Endothelial cell of umbilical vein (primary cell): ENCODE measurements around the gene RP9. TPM values are rescaled to one million over a fixed set of nuclear protein-coding genes. Genes with fewer than 3 reads are reported as not detected.

Experiments used
- BruUV-seq: library from RNA; stranded (reverse); fragments of 400-500 nt; replicated peaks from 2 replicates; lab custom pipeline; 2021; lab: Mats Ljungman, UMichigan
- CTCF ChIA-PET: fragments of 300-600, 350-600 bp; sonication (Branson Sonifier 250); formaldehyde crosslinking; loops from one replicate; lab custom pipeline; 2021; ENCODE audit warnings: antibody characterized with exemption, inconsistent platforms; lab: Charles Lee
- POLR2A ChIA-PET: fragments of 300-600, 350-600 bp; sonication (Branson Sonifier 250); formaldehyde crosslinking; loops from one replicate; lab custom pipeline; 2021; ENCODE audit warnings: antibody characterized with exemption, inconsistent platforms; lab: Charles Lee
- DNase-seq: peaks from one replicate; pipeline ENCODE4 v3.0.0-alpha.2; 2011; ENCODE audit warnings: low read depth, low spot score
- FAIRE-seq: peaks from 2 replicates; lab custom pipeline; 2011; peaks lifted over from hg19 to GRCh38; lab: Jason Lieb, UNC
- H2AFZ ChIP-seq: 2 replicates; pipeline ENCODE4 v1.6.0; 2012; ENCODE audit warnings: low read depth, low read length, control low read depth, inconsistent platforms
- H3K27ac ChIP-seq: 2 replicates; pipeline ENCODE4 v1.5.1; 2011; ENCODE audit warnings: low read depth, mild to moderate bottlenecking, control low read depth, low read length, moderate library complexity; ENCODE audit not compliant: insufficient read depth
- H3K27me3 ChIP-seq, 2 experiments: 2 replicates each; pipeline versions ENCODE4 v1.6.0 to v1.6.1; 2011; ENCODE audit warnings: low read length in 2 of 2, mixed read lengths in 1 of 2; ENCODE audit not compliant: control insufficient read depth in 2 of 2, insufficient read depth in 2 of 2
- H3K36me3 ChIP-seq, 2 experiments: 2 replicates in 1 of 2; 3 replicates in 1 of 2; pipeline ENCODE4 v1.5.1; 2011; ENCODE audit warnings: low read length in 2 of 2, mild to moderate bottlenecking in 1 of 2, moderate library complexity in 1 of 2; ENCODE audit not compliant: control insufficient read depth in 2 of 2, insufficient read depth in 2 of 2; ENCODE audit errors: extremely low read depth in 1 of 2
- H3K4me1 ChIP-seq: 3 replicates; pipeline ENCODE4 v1.5.1; 2011; ENCODE audit warnings: mild to moderate bottlenecking, low read length; ENCODE audit not compliant: control insufficient read depth, insufficient read depth; ENCODE audit errors: extremely low read depth
- H3K4me2 ChIP-seq: 2 replicates; pipeline ENCODE4 v1.6.1; 2011; ENCODE audit warnings: low read length, control low read depth, mixed read lengths; ENCODE audit not compliant: insufficient read depth
- H3K4me3 ChIP-seq, 3 experiments: fragments of 200-600 bp in 1 of 3; sonication (generic), shearing (Covaris generic) in 1 of 3; replicated peaks in 1 of 3; 2 replicates each; pipeline ENCODE4 v1.5.1; 2011 to 2016; ENCODE audit warnings: control low read depth in 3 of 3, low read length in 3 of 3, mild to moderate bottlenecking in 2 of 3, inconsistent platforms in 1 of 3, low read depth in 1 of 3, moderate library complexity in 1 of 3; ENCODE audit not compliant: insufficient read depth in 1 of 3
- H3K79me2 ChIP-seq: 2 replicates; pipeline ENCODE4 v1.6.0; 2012; ENCODE audit warnings: low read length, inconsistent platforms; ENCODE audit not compliant: control insufficient read depth, insufficient read depth
- H3K9ac ChIP-seq: replicated peaks from 2 replicates; pipeline ENCODE3; 2011; ENCODE audit warnings: low read length, control low read depth; ENCODE audit not compliant: insufficient read depth; ENCODE audit errors: extremely low read depth
- H3K9me1 ChIP-seq: replicated peaks from 3 replicates; pipeline ENCODE4 v1.6.0; 2011; ENCODE audit warnings: mild to moderate bottlenecking, low read length; ENCODE audit not compliant: control insufficient read depth, insufficient read depth; ENCODE audit errors: extremely low read depth
- H3K9me3 ChIP-seq: replicated peaks from 2 replicates; pipeline ENCODE4 v1.5.1; 2012; ENCODE audit warnings: low read length, inconsistent platforms; ENCODE audit not compliant: control insufficient read depth, insufficient read depth
- H4K20me1 ChIP-seq: replicated peaks from 2 replicates; pipeline ENCODE3; 2011; ENCODE audit warnings: mild to moderate bottlenecking, low read length; ENCODE audit not compliant: control insufficient read depth, insufficient read depth; ENCODE audit errors: extremely low read depth
- CTCF ChIP-seq, 2 donors: IDR thresholded peaks; 1 replicate in 1 of 2; 2 replicates in 1 of 2; pipeline ENCODE4 v1.5.1; 2011; ENCODE audit warnings: low read length in 2 of 2, mild to moderate bottlenecking in 2 of 2, moderate library complexity in 2 of 2, control low read depth in 1 of 2, inconsistent platforms in 1 of 2, low read depth in 1 of 2; ENCODE audit not compliant: insufficient read depth in 1 of 2; ENCODE audit errors: extremely low read depth in 1 of 2
- EZH2 ChIP-seq: IDR thresholded peaks from 2 replicates; pipeline ENCODE4 v1.6.1; 2012; ENCODE audit warnings: borderline replicate concordance, low read depth, mild to moderate bottlenecking, moderate library complexity, low read length, inconsistent platforms; ENCODE audit not compliant: severe bottlenecking
- FOS ChIP-seq: IDR thresholded peaks from 2 replicates; pipeline ENCODE4 v1.6.1; 2011; ENCODE audit warnings: mild to moderate bottlenecking, low read length, moderate library complexity, borderline replicate concordance; ENCODE audit not compliant: insufficient read depth
- GATA2 ChIP-seq: IDR thresholded peaks from 2 replicates; pipeline ENCODE4 v1.7.0; 2011; ENCODE audit warnings: low read depth, mild to moderate bottlenecking, moderate library complexity, mixed read lengths, low read length; ENCODE audit not compliant: insufficient read length, insufficient read depth
- JUN ChIP-seq: IDR thresholded peaks from 2 replicates; pipeline ENCODE4 v1.6.1; 2011; ENCODE audit warnings: borderline replicate concordance, low read depth; ENCODE audit not compliant: insufficient read length, insufficient read depth
- MAX ChIP-seq: IDR thresholded peaks from 2 replicates; pipeline ENCODE4 v1.6.1; 2011; ENCODE audit not compliant: insufficient read depth, insufficient read length
- MYC ChIP-seq: IDR thresholded peaks from one replicate; pipeline ENCODE4 v1.6.1; 2011; ENCODE audit warnings: mild to moderate bottlenecking, low read depth, low read length
- POLR2A ChIP-seq: IDR thresholded peaks from 2 replicates; pipeline ENCODE4 v1.6.1; 2012; ENCODE audit warnings: low read depth, mild to moderate bottlenecking, control low read depth, low read length
- POLR2AphosphoS5 ChIP-seq: IDR thresholded peaks from 2 replicates; pipeline ENCODE4 v1.6.1; 2012; ENCODE audit warnings: low read depth, mild to moderate bottlenecking, control low read depth, low read length, moderate library complexity; ENCODE audit not compliant: insufficient read depth
- dilution Hi-C: fragments of 300-500 bp; cut with MboI; formaldehyde crosslinking; loops from one replicate; pipeline ENCODE4 v1.15.0; 2019; ENCODE audit warnings: low sequenced_read_pairs; ENCODE audit not compliant: extremely low pct_ligation_motif_present
- intact Hi-C: fragments of 100-400 bp; cut with micrococcal nuclease; formaldehyde crosslinking; loops from one replicate; pipeline ENCODE4 v1.10.0; 2022
- polyA plus RNA-seq, 4 experiments: library from polyadenylated mRNA; depleted of rRNA in 3 of 4; stranded (reverse) in 3 of 4; unstranded in 1 of 4; fragments of >200 nt; gene quantifications; 2 replicates each; pipeline versions ENCODE4 v1.2.1 to v1.2.3, GENCODE V29; 2011 to 2012; ENCODE audit warnings: missing spikeins in 1 of 4
- total RNA-seq: library from RNA; stranded (reverse); gene quantifications from 2 replicates; pipeline ENCODE4 v1.2.3, GENCODE V29; 2021

The RP9 gene
- total and polyA plus RNA-seq, 2 donors (not counting 3 experiments of a cell fraction or from before 2014, with no cell fraction given) = 16.0 to 18.5 TPM

GRCh38 chr7:33111614-33112013 lies 2.4 kb upstream of the RP9 start:
- Histone ChIP-seq H4K20me1 (no peaks in the 10 kb centered on the region), H3K4me2 (no peak overlapping the region), H3K9me1 (no peaks in the 10 kb centered on the region), H3K27me3 (peaks cover 11 to 21% of the 10 kb centered on the region in 2 experiments), H2AFZ (no peak overlapping the region), H3K79me2 (peaks cover 25% of the 10 kb centered on the region), H3K27ac (no peak overlapping the region), H3K4me3 (no peak overlapping the region), H3K9me3 (no peaks in the 10 kb centered on the region), H3K9ac (no peak overlapping the region), H3K4me1 (peaks cover 21% of the 10 kb centered on the region), H3K36me3 (no peaks in the 10 kb centered on the region)
- TF ChIP-seq POLR2A = no peak
- no peak for TF ChIP-seq GATA2
- TF ChIP-seq EZH2 = no peak
- TF ChIP-seq POLR2AphosphoS5 = no peak
- no peak for TF ChIP-seq FOS
- no peak for TF ChIP-seq MYC
- TF ChIP-seq MAX = no peak
- TF ChIP-seq CTCF (IDR thresholded peaks at IDR 0.05; ENCODE audit: extremely low read depth in 1 of 2, insufficient read depth in 1 of 2, low read depth in 1 of 2, low read length in 2 of 2) = no peak
- no peak for TF ChIP-seq JUN
- ChIA-PET CTCF (no interaction called here), POLR2A (no interaction called here)
- FAIRE-seq (no peak), DNase-seq (no peak)
- no TSS peak for BruUV-seq
- dilution Hi-C loops (no loop called here), intact Hi-C loops (no loop called here)
